Esophagus squamous epithelium (tissue), 4 donors: ENCODE data around the gene ZNF660.

Source experiments
- POLR2A ChIP-seq, 4 donors: fragments of 450-650 bp; IDR thresholded peaks; one replicate each; pipeline ENCODE4 v1.6.1; 2017; ENCODE audit warnings: antibody characterized with exemption in 4 of 4, mild to moderate bottlenecking in 4 of 4, moderate library complexity in 3 of 4
- TF ChIP-seq, protein P1 (sequence below), 6 experiments: fragments of 450-650 bp in 4 of 6; fragments of 200-600 bp in 2 of 6; sonication (generic) in 2 of 6; IDR thresholded peaks; one replicate each; pipeline ENCODE4 v1.5.1; 2016 to 2019; ENCODE audit warnings: antibody characterized with exemption in 6 of 6, mild to moderate bottlenecking in 4 of 6, moderate library complexity in 4 of 6

DNA sequence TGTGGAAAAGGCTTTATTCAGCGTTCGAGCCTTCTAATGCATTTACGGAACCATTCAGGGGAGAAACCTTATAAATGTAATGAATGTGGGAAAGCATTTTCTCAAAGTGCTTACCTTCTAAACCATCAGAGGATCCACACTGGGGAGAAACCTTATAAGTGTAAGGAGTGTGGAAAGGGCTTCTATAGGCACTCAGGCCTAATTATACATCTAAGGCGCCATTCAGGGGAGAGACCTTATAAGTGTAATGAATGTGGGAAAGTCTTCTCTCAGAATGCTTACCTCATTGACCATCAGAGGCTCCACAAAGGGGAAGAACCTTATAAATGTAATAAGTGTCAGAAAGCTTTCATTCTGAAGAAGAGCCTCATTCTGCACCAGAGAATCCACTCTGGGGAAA lies 57.6 kb downstream of the ZNF660 start:
- TF ChIP-seq POLR2A (IDR thresholded peaks at IDR 0.05): no peak
- TF ChIP-seq, protein P1, sequence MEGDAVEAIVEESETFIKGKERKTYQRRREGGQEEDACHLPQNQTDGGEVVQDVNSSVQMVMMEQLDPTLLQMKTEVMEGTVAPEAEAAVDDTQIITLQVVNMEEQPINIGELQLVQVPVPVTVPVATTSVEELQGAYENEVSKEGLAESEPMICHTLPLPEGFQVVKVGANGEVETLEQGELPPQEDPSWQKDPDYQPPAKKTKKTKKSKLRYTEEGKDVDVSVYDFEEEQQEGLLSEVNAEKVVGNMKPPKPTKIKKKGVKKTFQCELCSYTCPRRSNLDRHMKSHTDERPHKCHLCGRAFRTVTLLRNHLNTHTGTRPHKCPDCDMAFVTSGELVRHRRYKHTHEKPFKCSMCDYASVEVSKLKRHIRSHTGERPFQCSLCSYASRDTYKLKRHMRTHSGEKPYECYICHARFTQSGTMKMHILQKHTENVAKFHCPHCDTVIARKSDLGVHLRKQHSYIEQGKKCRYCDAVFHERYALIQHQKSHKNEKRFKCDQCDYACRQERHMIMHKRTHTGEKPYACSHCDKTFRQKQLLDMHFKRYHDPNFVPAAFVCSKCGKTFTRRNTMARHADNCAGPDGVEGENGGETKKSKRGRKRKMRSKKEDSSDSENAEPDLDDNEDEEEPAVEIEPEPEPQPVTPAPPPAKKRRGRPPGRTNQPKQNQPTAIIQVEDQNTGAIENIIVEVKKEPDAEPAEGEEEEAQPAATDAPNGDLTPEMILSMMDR (IDR thresholded peaks at IDR 0.05): no peak
